GM21825 (cell line): ENCODE results near the gene PARVA.

Experiments
- ATAC-seq: cut with Tn5 transposase; IDR thresholded peaks from one replicate; pipeline ENCODE4 v1.9.1; 2021; ENCODE audit warnings: mild to moderate bottlenecking, moderate library complexity; ENCODE audit not compliant: unreplicated experiment

The PARVA gene

DNA sequence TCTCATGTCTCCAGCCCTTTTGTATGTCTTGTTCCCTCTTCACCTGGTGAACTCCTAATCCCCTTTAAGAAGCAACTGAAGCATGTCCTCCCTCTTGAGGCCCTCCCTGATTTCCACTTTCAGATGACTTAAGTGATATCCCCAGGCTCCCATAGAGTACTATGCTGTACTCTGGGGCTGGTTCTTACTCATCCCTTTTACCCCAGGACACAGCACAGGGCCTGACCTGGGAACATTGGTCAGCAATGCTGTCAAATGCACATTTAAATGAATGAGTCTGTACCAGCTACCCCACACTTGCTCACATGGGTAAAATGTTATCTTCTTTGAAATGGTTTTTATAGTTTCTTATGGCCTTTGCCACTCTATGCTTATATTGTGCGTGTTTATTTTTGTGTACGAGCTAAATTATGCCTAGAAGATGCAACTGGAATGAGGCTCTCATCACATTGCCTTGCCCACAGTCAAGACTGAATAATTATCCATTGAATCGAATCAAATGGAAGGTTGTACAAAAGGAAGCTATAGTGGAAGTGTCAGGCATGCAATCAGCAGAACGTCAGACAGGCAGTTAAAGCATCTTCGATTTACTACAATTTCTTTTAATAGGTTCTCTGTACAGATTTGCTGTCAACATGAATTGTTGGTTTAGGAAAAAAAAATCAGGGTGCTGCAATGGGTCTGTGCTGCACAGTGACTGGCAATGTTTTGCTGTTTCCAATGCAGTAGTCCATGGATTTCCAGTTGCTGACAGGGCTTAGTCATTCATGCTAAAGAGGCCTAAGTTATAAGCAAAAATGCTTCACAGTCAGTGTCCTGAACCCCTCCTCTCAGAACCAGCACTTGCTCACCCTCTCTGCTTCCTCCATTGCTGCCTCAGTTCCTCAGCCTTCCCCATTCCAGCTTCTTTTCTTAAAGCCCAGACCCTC, 79.5 kb downstream of the PARVA start:
- no peak for ATAC-seq

DNA sequence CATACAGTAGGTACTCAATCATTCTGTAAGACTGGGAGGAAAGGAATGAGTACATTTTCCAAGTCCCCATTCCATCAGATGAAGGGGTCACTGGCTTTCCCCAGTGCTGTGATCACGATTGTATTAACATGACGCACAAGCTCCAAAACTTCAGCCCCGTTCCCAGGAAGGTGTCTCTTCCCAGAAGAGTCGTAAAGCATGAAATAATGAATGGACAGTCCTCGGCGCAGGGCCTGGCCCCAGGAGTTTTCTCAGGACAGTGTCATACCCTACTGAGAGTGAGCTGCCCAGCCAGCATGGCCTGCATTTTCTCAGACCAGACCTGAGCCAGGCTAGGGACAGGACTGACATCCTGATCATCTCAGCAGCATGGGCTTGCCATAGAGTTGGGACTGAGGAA, 80.7 kb downstream of the PARVA start:
- ATAC-seq = no peak

DNA sequence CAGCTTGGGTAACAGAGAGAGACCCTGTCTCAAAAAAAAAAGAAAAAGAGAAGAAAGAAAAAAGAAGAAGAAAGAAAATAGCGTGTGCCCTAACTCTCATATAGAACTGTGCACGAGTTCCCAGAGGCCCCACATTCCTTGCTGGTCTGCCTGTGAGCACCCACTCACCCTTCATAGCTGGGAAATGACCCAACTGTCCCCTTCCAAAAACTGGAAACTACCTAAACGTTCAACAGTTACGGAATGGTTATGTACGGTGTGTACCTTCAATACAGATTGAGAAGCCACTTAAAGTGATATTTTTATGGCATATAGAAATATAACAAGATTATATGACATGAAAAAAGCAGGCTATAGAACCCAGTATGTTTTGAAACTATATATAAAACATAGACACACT, 82.0 kb downstream of the PARVA start:
- ATAC-seq = no peak

DNA sequence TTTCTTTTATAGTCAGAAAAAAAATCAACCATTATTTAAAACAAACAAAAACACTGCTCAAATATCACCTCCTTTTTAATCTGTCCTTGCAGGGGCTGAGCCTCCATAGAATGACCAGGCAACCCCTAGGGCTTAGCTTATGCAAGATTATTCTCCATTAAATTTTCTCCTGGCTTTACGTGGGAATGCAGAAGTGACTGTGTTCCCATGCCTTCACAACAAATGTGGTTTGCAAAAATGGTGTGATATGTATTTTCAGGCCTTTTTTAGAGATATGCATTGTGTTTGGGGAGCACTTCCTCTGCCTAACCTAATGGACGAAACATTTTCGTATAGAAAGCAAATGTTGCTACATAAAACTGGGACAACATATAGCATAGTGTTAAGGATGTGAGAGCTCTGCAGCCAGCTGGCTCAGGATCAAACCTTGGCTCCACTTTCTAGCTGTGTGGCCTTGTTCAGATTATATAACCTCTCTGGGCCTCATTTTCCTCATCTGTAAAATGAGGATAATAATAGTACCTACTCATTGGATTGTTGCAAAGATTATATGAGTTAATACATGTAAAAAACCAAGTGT, 82.6 kb downstream of the PARVA start:
- no peak for ATAC-seq

DNA sequence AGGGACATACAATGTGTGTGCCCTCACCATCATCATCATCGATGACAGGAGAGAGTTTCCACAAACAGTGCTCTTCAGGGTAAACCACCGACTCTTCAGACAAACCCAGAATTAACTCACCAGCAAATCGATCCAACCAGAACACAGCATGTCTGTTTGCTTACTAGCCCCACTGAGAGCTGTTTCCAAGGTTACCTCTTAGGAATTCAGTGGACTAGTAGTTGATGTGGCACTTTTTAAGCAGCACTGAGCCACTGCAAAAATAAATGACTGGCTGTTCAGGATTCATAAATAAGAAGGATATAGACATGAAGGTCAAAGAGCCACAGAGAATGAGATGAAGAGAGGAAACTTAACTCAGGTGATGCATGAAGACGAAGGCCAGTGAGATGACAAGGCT, 83.1 kb downstream of the PARVA start:
- no peak for ATAC-seq

DNA sequence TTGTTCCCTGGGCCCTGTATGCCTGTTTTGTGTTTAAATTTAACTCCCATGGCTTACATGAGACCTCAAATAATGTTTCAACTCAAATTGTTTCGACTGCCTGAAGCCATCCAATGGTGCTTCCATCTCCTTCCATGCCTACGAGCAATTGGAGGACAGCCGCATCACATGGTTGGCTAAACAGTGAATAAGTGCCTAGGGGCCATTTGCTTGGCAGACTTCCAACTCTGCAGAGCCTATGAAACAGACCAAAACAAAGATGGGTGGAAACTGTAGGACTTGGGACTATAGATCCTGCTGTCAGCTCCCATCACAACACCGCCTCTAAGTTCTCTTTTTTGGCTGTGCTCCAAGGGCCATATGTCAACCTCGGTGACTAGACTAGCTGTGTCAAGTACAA, 84.1 kb downstream of the PARVA start:
- ATAC-seq = no peak

DNA sequence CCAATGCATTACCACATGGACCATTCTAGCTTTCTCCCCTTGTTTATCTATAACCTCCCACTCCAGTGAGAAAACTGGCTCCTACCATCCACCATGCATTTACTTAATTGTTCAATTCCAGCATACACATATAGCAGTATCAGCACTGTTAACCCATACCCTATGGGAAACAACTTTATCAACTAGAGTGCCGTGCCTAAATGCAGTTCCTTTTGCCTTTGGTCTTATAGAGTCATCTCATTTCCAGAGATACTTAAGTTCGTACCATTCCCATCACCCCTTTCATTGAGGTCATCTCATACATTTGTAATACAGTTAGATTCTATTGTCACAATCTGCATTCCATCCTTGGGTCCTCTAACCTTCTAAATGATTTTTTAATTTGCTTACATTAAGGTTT, 86.9 kb downstream of the PARVA start:
- ATAC-seq = no peak

DNA sequence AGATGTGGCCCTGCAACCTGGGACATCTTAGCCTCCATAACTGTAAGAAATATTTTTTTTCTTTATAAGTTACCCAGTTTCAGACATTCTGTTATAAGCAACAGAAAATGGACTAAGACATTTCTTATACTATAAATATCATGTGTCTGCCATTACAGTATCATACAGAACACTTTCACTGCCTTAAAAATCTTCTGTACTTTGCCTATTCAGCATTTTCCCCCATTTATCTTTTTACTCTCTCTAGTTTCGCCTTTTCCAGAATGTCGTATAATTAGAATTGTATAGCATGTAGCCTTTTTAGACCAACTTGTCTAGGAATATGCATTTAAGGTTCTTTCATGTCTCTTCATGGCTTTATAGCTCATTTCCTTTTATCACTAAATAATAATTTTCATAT, 88.0 kb downstream of the PARVA start:
- no peak for ATAC-seq

DNA sequence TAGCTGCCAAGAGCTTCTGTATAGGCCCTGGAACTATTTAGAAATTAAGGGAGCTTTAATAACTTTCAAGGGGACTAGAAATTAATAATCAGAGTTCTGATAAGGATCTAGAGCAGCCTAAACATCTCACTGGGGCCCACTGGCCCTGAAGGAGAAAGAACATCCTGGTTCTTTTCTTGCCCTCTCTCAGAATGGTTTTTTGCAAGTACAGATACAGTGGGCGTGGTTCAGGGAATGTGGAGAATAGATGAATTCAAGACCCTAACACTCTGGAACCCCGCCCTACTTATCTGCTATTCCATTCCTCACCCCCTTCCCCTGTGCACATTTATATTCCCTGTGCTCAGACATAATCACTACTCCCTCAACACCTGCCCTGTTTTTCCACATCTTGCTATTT, 90.2 kb downstream of the PARVA start:
- ATAC-seq = no peak

DNA sequence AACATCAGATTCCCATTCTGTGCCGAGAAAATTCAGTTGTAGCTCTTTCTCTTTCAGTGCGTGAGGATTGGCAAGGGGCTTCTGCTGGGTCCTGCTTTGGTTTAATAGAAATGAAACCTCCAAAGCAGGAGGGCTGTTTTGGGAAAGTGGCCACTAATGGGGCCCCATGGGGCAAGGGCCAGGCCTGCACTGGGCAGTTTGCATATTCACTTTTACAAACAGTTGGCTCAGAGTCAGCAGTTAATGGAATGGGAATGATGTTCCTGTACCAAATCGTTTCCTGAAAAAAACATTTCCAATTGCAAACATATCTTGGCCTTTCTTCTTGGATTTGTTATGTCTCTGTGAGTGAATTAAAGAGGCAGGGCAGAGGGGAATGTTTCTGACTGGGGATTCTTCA, 92.1 kb downstream of the PARVA start:
- ATAC-seq = no peak

DNA sequence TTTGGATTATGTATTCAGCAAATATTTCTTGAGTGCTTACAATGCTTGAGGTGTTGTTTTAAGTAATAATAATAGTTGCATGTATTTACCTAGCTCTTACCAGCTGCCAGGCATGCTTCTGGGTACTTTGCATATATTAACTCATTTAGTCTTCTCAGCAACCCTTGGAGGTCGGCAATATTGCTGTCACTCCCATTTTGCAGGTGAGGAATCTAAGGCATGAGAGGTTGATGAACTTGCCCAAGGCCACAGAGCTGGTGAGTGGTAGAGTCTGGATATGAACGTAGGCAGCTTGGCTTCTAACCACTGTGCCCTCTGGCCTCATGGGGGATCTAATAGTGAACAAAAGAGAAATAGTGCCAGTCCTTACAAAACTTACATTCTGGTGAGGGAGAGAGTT, 92.9 kb downstream of the PARVA start:
- ATAC-seq = no peak

DNA sequence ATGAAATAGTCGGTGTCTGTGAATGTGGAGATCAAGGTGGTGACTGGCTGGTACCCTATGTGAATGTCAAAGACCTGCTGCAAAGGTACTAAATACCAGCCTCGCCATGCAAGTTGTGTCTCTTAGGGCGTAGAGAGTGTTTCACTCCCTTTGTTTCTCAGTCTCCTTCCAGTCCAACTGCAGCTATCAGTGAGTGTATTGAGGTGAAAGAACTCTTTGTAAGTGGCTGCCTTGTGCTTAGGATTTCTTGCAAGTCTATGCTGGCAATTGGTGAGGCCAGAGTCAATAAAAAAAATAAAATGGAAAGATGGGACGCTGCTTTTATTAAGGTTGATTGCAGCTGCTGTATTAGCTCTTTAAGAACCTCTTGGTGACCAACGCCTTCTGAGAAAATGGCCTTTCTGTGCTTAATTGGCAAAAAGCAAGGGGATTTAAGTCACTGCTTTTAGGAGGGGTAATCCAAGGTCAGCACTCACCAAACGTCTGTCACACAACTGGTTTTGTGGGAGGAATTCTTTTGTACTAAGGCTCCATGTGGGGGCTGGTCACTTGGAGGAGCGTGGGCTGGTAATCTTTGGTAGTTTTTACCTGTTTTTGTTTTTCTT, 95.1 kb downstream of the PARVA start:
- no peak for ATAC-seq

DNA sequence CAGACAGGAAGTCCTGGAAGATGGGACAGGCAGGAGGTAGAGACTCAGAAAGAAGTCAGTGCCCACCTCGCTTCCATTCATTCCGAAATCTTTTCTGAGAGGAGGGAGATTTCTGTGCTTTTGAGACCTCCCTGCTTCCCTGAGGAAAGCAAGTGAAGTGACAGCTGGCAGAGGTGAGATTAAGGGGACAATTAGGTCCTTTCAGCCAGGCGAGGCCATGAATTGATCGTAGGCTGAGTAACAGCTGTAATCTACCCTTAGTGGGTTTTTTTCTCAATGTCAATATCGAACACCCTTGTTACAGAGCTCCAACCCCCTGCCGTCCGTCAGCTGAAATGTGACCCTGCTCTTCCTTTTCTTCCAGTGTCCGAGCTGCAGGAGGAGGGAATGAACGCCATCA, 96.0 kb downstream of the PARVA start:
- ATAC-seq = no peak

DNA sequence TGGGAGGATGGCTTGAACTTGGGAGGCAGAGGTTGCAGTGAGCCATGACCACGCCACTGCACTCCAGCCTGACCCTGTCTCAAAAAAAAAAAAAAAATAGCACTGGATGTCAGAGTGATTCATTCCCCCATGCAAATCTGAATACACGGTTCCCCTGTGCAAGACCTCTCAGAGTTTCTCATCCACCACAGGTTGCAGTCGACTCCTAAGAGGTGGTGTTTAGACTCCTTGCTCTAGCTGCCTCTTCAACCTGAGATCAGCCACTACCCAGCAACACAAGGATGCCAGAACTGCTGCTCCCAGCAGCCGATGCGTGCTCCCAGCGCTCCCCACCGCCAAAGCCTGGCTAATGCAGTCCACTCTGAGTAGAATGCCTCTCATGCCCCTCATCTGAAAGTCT, 97.5 kb downstream of the PARVA start:
- no peak for ATAC-seq

DNA sequence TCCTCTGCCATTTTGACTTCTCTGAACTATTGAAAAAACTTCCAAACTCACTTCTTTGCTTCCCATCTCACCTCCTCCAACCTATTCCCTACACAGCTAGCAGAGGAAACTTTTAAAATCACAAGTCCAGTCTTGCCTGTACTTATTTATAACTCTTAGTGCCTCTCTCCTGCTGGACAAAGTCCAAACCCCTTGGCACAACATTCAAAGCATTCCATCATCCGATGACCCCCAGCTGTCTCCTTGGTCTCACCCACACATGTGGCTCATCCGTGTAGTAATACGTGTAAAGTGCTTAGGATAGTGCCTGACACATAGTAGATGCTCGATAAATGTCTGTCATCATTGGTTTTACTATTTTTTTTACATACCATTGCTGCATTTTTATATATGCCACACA, 101.4 kb downstream of the PARVA start:
- ATAC-seq = no peak

DNA sequence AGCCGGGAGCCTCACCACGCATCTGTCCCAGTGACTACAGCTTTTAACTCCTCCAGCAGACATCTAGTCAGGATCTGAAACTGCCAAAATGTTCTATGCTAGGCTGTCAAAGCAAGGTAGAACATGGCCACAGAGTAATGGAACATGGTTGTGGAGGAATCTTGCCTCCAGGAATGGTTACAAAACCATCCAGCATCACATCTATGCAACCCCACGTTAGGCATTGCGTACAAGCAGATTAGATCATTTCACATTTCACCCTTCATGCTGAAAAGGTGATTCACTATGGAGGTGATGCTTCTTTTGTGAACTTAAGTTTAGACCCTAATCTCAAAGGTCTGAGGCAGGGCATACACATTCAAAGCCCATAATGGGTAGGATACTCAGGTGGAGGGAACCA, 103.0 kb downstream of the PARVA start:
- no peak for ATAC-seq

DNA sequence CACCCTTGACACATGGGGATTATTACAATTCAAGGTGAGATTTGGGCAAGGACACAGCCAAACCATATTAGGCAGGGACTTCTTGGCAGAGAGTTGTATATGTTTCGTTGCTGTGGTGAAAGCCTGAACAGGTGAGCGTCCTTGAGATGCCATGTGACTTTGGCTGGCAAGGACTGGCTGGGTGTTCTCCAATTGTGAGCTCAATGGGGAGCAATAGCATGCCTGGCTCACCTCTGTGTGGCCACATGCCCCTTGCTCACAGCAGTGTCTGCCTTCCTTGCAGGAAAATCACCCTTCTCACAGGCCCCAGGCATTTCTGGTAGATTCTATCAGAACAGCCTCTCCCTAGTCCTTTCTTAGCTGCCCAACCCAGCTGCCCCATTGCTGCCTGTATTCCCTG, 105.5 kb downstream of the PARVA start:
- ATAC-seq = no peak

DNA sequence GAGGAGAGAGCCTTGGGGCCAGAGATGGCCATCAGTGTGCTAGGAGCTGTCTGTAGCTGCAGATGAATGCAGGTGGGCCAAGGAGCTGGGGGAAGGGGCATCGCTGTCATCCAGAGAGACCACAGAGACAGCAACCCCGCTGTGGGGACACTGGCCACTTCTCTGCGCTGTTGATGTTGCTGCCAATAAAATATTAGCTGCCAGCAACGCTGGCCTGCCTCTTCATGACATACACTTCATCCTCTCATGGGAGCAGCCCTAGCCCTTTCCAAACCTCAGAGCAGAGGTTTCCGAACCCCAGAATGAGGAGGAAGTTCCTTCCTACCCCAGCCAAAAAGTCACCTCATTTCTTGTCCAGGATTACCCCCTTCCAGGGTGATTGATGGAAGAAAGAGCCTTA, 106.2 kb downstream of the PARVA start:
- no peak for ATAC-seq

DNA sequence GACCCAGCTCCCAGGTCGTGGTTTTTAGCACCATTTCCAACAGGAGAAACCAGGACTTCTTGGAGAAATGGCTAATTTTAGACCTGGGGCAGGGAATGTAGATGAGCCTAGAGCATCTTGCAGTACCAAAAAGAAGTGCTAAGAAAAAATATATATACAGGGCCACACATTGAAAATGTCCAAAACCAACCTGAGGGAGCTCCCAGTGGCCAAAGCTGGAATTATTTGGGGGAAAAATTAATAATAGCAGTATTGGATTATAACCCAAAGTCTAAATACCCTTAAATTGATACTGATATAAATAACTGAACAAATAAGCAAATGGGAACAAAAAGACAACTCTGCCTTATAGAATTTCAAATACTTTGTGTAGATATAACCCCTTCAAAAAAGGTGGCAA, 108.0 kb downstream of the PARVA start:
- no peak for ATAC-seq

DNA sequence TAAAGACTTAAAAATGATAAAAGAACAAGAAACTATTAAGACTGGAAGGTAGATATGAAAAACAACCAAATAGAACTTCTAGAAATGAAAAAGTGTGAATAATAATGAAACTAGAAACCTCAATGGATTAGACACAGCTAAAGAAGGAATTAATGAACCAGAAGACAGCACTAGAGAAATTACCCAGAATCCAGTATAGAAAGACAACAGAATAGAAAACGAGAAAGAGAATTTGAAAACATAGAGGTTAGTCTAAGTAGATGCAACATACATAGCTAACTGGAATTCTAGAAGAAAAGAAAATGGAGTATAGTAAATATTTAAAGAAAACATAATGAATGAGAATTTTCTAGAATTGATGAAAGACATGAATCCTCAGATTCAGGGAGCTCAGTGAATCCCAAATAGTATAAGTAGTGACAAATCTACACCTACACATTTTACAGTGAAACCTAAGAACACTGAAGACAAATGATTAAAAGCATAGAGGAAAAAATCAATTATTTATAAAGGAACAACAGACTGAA, 111.9 kb downstream of the PARVA start:
- no peak for ATAC-seq

DNA sequence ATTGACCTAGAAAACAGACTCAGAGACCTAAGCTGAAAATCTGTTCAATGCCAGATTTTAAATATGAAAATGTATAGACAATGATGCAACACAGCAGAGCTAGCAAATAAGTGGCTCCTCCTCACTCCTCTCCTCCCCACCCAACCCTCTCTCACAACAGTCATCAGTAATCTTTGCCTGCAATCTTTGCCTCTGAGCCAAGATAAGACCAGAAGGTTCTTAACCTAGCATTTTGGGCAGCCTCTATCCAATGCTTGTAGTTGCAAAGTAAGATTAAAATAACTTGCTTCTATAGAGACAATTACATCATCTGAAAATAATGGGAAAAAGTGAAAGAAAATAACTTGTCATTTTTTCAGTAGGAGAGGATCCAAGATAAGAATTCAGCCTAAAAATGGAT, 117.3 kb downstream of the PARVA start:
- no peak for ATAC-seq
